MM.1S (cell line): ENCODE data around the gene PAQR5.

ENCODE experiments used
- EZH2phosphoT487 ChIP-seq: fragments of 300-600 bp; sonication (generic); IDR thresholded peaks from 2 replicates; pipeline ENCODE4 v1.6.1; 2018; ENCODE audit warnings: antibody characterized with exemption, low read length
- TF ChIP-seq, protein P1 (sequence below): fragments of 300-600 bp; sonication (generic); IDR thresholded peaks from 2 replicates; pipeline ENCODE4 v1.5.1; 2016; ENCODE audit warnings: antibody characterized with exemption, low read length, mixed read lengths

DNA sequence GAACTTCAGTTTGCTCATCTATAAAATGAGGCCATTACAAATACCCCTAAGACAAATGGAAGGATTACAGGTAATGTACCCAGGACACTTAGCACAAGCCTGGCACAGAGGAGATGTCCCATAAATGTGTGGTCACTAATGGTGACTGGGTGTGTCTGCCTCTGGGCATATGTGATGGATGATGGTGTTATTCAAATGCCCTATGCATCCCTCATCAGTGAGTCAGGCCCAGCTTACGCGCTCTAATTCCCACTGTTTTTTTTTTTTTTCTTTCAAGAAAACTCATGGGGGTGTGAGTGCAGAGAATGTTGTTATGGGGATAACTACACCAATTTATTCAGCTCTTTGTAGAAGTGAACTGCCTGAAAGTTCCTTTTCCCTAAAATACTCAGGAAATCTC is 91.9 kb downstream of the PAQR5 start:
- TF ChIP-seq, protein P1, sequence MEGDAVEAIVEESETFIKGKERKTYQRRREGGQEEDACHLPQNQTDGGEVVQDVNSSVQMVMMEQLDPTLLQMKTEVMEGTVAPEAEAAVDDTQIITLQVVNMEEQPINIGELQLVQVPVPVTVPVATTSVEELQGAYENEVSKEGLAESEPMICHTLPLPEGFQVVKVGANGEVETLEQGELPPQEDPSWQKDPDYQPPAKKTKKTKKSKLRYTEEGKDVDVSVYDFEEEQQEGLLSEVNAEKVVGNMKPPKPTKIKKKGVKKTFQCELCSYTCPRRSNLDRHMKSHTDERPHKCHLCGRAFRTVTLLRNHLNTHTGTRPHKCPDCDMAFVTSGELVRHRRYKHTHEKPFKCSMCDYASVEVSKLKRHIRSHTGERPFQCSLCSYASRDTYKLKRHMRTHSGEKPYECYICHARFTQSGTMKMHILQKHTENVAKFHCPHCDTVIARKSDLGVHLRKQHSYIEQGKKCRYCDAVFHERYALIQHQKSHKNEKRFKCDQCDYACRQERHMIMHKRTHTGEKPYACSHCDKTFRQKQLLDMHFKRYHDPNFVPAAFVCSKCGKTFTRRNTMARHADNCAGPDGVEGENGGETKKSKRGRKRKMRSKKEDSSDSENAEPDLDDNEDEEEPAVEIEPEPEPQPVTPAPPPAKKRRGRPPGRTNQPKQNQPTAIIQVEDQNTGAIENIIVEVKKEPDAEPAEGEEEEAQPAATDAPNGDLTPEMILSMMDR: no peak
- TF ChIP-seq EZH2phosphoT487: no peak
